GM21526 (cell line): Measurements from ENCODE around the gene LILRA6.
A peak's percentile ranks its signal among the peaks of the same experiment; 100 is the strongest.

Experiments
- ATAC-seq: cut with Tn5 transposase; IDR thresholded peaks from one replicate; pipeline ENCODE4 v1.9.1; 2021; ENCODE audit warnings: moderate library complexity; ENCODE audit not compliant: unreplicated experiment, low FRiP score

LILRA6 gene

GRCh38 chr19:54190503-54191010 is 52.0 kb downstream of the LILRA6 start:
- ATAC-seq: peak; percentile 47

GRCh38 chr19:54189735-54190502 is 52.7 kb downstream of the LILRA6 start:
- ATAC-seq: peak; percentile 43

GRCh38 chr19:54189145-54189734 is 53.4 kb downstream of the LILRA6 start, which contains the start of gene MBOAT7:
MBOAT7 (minus strand) TSS chr19:54189580; CDS start chr19:54188508, 1,072 bp downstream.
- ATAC-seq: peak; percentile 15

- no peak for ATAC-seq
Observed at GRCh38 chr19:54188215-54188871, 54.2 kb downstream of the LILRA6 start.

- ATAC-seq: no peak
Observed at GRCh38 chr19:54186934-54187381, 55.6 kb downstream of the LILRA6 start.
